K562 (cell line): ENCODE results near the gene ANKFN1. TPM values are rescaled to one million over a fixed set of nuclear protein-coding genes. Genes with fewer than 3 reads are reported as not detected.

Experiments
- ATAC-seq: fragments of 200-7000 bp; cut with Tn5 transposase; 3 replicates; pipeline ENCODE4 v1.9.1; 2020; ENCODE audit warnings: moderate library complexity
- BruUV-seq: library from RNA; stranded (reverse); fragments of 400-500 nt; replicated peaks from 2 replicates; lab custom pipeline; 2021; lab: Mats Ljungman, UMichigan
- CTCF ChIA-PET: fragments of 300-600 bp; formaldehyde crosslinking; extraction: SDS; loops from one replicate; lab custom pipeline; 2021; ENCODE audit warnings: low intra/inter-chr PET ratio; lab: Yijun Ruan, JAX
- POLR2A ChIA-PET: fragments of 300-600, 350-650 bp; sonication (Branson Sonifier 250); formaldehyde crosslinking; extraction: SDS; loops from one replicate; lab custom pipeline; 2021; ENCODE audit warnings: antibody characterized with exemption, inconsistent platforms; lab: Yijun Ruan, JAX
- DNase-seq, 4 experiments: peaks; one replicate each; pipeline versions ENCODE4 v3.0.0 to v3.0.0-alpha.2; 2011 to 2018; ENCODE audit warnings: low spot score in 3 of 4, mixed read lengths in 3 of 4; ENCODE audit errors: extremely low read depth in 1 of 4
- FAIRE-seq: peaks from 2 replicates; lab custom pipeline; 2011; peaks lifted over from hg19 to GRCh38; lab: Jason Lieb, UNC
- H2AFZ ChIP-seq: 2 replicates; pipeline ENCODE4 v1.6.0; 2011; ENCODE audit warnings: low read depth, low read length, control low read depth, inconsistent platforms
- H3K27ac ChIP-seq: fragments of 200-600 bp; 3 replicates; pipeline ENCODE4 v1.8.0; 2011; ENCODE audit warnings: low read depth, mild to moderate bottlenecking, control low read depth, inconsistent platforms, low read length, moderate library complexity, mixed read lengths; ENCODE audit errors: extremely low read depth
- H3K27me3 ChIP-seq, 2 experiments: fragments of 300-600 bp in 1 of 2; 2 replicates in 1 of 2; 3 replicates in 1 of 2; pipeline versions ENCODE4 v1.6.0 to v1.8.0; 2011; ENCODE audit warnings: inconsistent platforms in 2 of 2, low read length in 2 of 2, mild to moderate bottlenecking in 1 of 2, mixed read lengths in 1 of 2, moderate library complexity in 1 of 2; ENCODE audit not compliant: control insufficient read depth in 2 of 2, insufficient read depth in 2 of 2
- H3K36me3 ChIP-seq: fragments of 300-600 bp; 3 replicates; pipeline ENCODE4 v1.8.0; 2011; ENCODE audit warnings: mild to moderate bottlenecking, low read length, inconsistent platforms; ENCODE audit not compliant: control insufficient read depth, insufficient read depth
- H3K4me1 ChIP-seq, 2 experiments: fragments of 200-600 bp in 1 of 2; replicated peaks in 1 of 2; 2 replicates in 1 of 2; 3 replicates in 1 of 2; pipeline versions ENCODE4 v1.5.1 to v1.8.0; 2011; ENCODE audit warnings: inconsistent platforms in 2 of 2, low read length in 2 of 2, mild to moderate bottlenecking in 1 of 2, mixed read lengths in 1 of 2, moderate library complexity in 1 of 2; ENCODE audit not compliant: control insufficient read depth in 2 of 2, insufficient read depth in 2 of 2
- H3K4me2 ChIP-seq: 2 replicates; pipeline ENCODE4 v1.6.1; 2011; ENCODE audit warnings: low read length, control low read depth, inconsistent platforms, mixed read lengths; ENCODE audit not compliant: insufficient read depth
- H3K4me3 ChIP-seq: fragments of 200-600 bp; sonication (generic), shearing (Covaris generic); 2 replicates; pipeline ENCODE4 v1.5.1; 2016; ENCODE audit warnings: control low read depth, inconsistent platforms
- H3K79me2 ChIP-seq: fragments of 200-600 bp; 3 replicates; pipeline ENCODE4 v1.8.0; 2011; ENCODE audit warnings: low read length, inconsistent platforms; ENCODE audit not compliant: control insufficient read depth, insufficient read depth
- H3K9ac ChIP-seq, 2 experiments: 2 replicates each; pipeline versions ENCODE4 v1.6.0 to v1.6.1; 2011; ENCODE audit warnings: low read depth in 2 of 2, low read length in 2 of 2, control low read depth in 1 of 2, inconsistent platforms in 1 of 2, mild to moderate bottlenecking in 1 of 2, mixed read lengths in 1 of 2; ENCODE audit not compliant: insufficient read depth in 1 of 2
- H3K9me1 ChIP-seq: one replicate; pipeline ENCODE4 v1.6.0; 2011; ENCODE audit warnings: inconsistent platforms, mild to moderate bottlenecking, low read length, moderate library complexity; ENCODE audit not compliant: control insufficient read depth, insufficient read depth
- H3K9me3 ChIP-seq: replicated peaks from 2 replicates; pipeline ENCODE4 v1.5.1; 2011; ENCODE audit warnings: low read depth, low read length, inconsistent platforms; ENCODE audit not compliant: control insufficient read depth, insufficient read depth
- H4K20me1 ChIP-seq: replicated peaks from 2 replicates; pipeline ENCODE4 v1.6.1; 2011; ENCODE audit warnings: low read length, inconsistent platforms, mixed read lengths; ENCODE audit not compliant: control insufficient read depth, insufficient read depth
- BACH1 ChIP-seq: fragments of 200-800 bp; sonication (Bioruptor generic); IDR thresholded peaks from 2 replicates; pipeline ENCODE4 v1.6.1; 2016; ENCODE audit warnings: missing genetic modification characterization, missing compliant biosample characterization
- BRCA1 ChIP-seq, 2 experiments: fragments of 450-650 bp in 1 of 2; sonication (generic) in 1 of 2; formaldehyde crosslinking in 1 of 2; IDR thresholded peaks; 2 replicates each; pipeline versions ENCODE4 v1.5.0 to v1.6.1; 2017 to 2020; ENCODE audit warnings: mild to moderate bottlenecking in 1 of 2, missing genetic modification reagents in 1 of 2
- COPS2 ChIP-seq: fragments of 450-650 bp; conservative IDR thresholded peaks from 2 replicates; pipeline ENCODE4 v1.6.1; 2016; ENCODE audit warnings: mild to moderate bottlenecking, moderate library complexity
- FOXJ3 ChIP-seq: sonication (generic); formaldehyde crosslinking; IDR thresholded peaks from 2 replicates; pipeline ENCODE4 v1.4.0; 2020; ENCODE audit warnings: mild to moderate bottlenecking, missing genetic modification reagents
- HBP1 ChIP-seq: fragments of 450-650 bp; formaldehyde crosslinking; IDR thresholded peaks from 2 replicates; pipeline ENCODE4 v1.4.0; 2022; ENCODE audit warnings: missing genetic modification characterization
- HDAC6 ChIP-seq: IDR thresholded peaks from 2 replicates; pipeline ENCODE4 v1.6.1; 2012; ENCODE audit warnings: low read depth, mild to moderate bottlenecking, control low read depth, inconsistent platforms, low read length, moderate library complexity
- KLF6 ChIP-seq: fragments of 250-450 bp; sonication (Bioruptor Pico); IDR thresholded peaks from 2 replicates; pipeline ENCODE4 v1.4.0; 2020; ENCODE audit warnings: mild to moderate bottlenecking, moderate library complexity, borderline replicate concordance
- NCOA1 ChIP-seq: fragments of 450-650 bp; IDR thresholded peaks from 2 replicates; pipeline ENCODE4 v1.6.1; 2016; ENCODE audit warnings: low read depth
- NR1H2 ChIP-seq: sonication (generic); formaldehyde crosslinking; IDR thresholded peaks from 2 replicates; pipeline ENCODE4 v1.4.0; 2020; ENCODE audit warnings: mild to moderate bottlenecking, missing genetic modification reagents
- TCFL5 ChIP-seq: fragments of 250-450 bp; sonication (Bioruptor Pico); conservative IDR thresholded peaks from 2 replicates; pipeline ENCODE4 v1.6.1; 2021; ENCODE audit warnings: mild to moderate bottlenecking, moderate library complexity, matching md5 sums
- TRIM25 ChIP-seq: fragments of 450-650 bp; IDR thresholded peaks from 2 replicates; pipeline ENCODE4 v1.7.0; 2016; ENCODE audit warnings: borderline replicate concordance
- ZBTB8A ChIP-seq: fragments of 450-650 bp; IDR thresholded peaks from 2 replicates; pipeline ENCODE4 v1.6.1; 2018; ENCODE audit warnings: mild to moderate bottlenecking, moderate library complexity; ENCODE audit not compliant: partially characterized antibody
- ZNF146 ChIP-seq: IDR thresholded peaks from one replicate; pipeline ENCODE4 v1.6.1; 2018; ENCODE audit warnings: missing compliant biosample characterization; ENCODE audit not compliant: unreplicated experiment
- ZNF311 ChIP-seq: fragments of 250-450 bp; sonication (Bioruptor Pico); IDR thresholded peaks from 2 replicates; pipeline ENCODE4 v1.4.0; 2020; ENCODE audit warnings: mild to moderate bottlenecking, moderate library complexity
- ZNF609 ChIP-seq: sonication (generic); formaldehyde crosslinking; IDR thresholded peaks from 2 replicates; pipeline ENCODE4 v1.8.1; 2023; ENCODE audit warnings: missing genetic modification reagents, mild to moderate bottlenecking, borderline replicate concordance
- ZNF785 ChIP-seq: fragments of 250-450 bp; sonication (Bioruptor Pico); IDR thresholded peaks from 2 replicates; pipeline ENCODE4 v1.4.0; 2020; ENCODE audit warnings: mild to moderate bottlenecking
- WGBS: fragments of 100-300 bp; shearing (Covaris generic); methylation state at CpG from one replicate; pipeline ENCODE4 v1.1.6; 2016; ENCODE audit warnings: low coverage, mixed read lengths; ENCODE audit not compliant: insufficient coverage; ENCODE audit errors: missing lambda C conversion rate; 5-methylcytosine and 5-hydroxymethylcytosine counted together
- in situ Hi-C: fragments of 300-500 bp; cut with MboI; formaldehyde crosslinking; loops from 4 replicates; pipeline ENCODE4 v1.15.0; 2018; ENCODE audit warnings: inconsistent platforms, mixed read lengths
- intact Hi-C: fragments of 100-400 bp; cut with micrococcal nuclease; formaldehyde crosslinking; loops from 2 replicates; pipeline ENCODE4 v1.14.2; 2022
- polyA plus RNA-seq, 8 experiments: library from polyadenylated mRNA; depleted of rRNA in 4 of 8; stranded (reverse) in 5 of 8; unstranded in 3 of 8; fragments of >200 nt; fragmentation: Nextera tagmentation in 2 of 8; fragmentation: Illumina TruSeq in 1 of 8; extraction: Ambion mirVana in 2 of 8; extraction: Trizol in 1 of 8; gene quantifications; 2 replicates each; pipeline versions ENCODE4 v1.2.1 to v1.2.3, GENCODE V29; 2011 to 2014; ENCODE audit warnings: inconsistent platforms in 1 of 8, missing spikeins in 1 of 8
- total RNA-seq, 7 experiments: library from RNA; depleted of rRNA in 6 of 7; stranded (reverse); fragments of >200 nt in 6 of 7; fragmentation: Illumina TruSeq in 2 of 7; extraction: Trizol in 2 of 7; gene quantifications; 2 replicates each; pipeline versions ENCODE4 v1.2.1 to v1.2.3, GENCODE V29; 2011 to 2021; ENCODE audit warnings: low replicate concordance in 1 of 7

The ANKFN1 gene
- total and polyA plus RNA-seq, 9 of the 15 experiments (the other 6 are each of a cell fraction or from before 2014, with no cell fraction given): 0.04 to 0.39 (median 0.15) TPM; not detected in 1

- in situ Hi-C loops: no loop called here
- no peak overlapping the region for H3K27ac ChIP-seq
- no peak for ATAC-seq
- ChIA-PET POLR2A (interaction anchor here (1.0 to 1.1 kb wide), 2 partner anchors 13 to 201 kb away, joined by 3 read pairs; no protein-coding TSS in a partner anchor), CTCF (no interaction called here)
- H3K4me3 ChIP-seq: no peak overlapping the region
- DNase-seq: no peak
- H3K36me3 ChIP-seq: no peaks in the 10 kb centered on the region
- BruUV-seq: no TSS peak
- H3K4me2 ChIP-seq: no peak overlapping the region
- H4K20me1 ChIP-seq: no peaks in the 10 kb centered on the region
- no peaks in the 10 kb centered on the region for H3K9me3 ChIP-seq
- H3K79me2 ChIP-seq: no peaks in the 10 kb centered on the region
- 0% methylated on average over 4 of the region's 4 CpGs for WGBS
- peaks cover 5 to 6% of the 10 kb centered on the region in 2 experiments; a peak in 2 of 5 replicates for H3K27me3 ChIP-seq
- intact Hi-C loops: no loop called here
- no peak for FAIRE-seq
- H3K9ac ChIP-seq: no peak overlapping the region
- H3K4me1 ChIP-seq: peaks cover 0 to 9% of the 10 kb centered on the region in 2 experiments; a peak in 1 of 5 replicates
- H2AFZ ChIP-seq: no peak overlapping the region
- no peaks in the 10 kb centered on the region for H3K9me1 ChIP-seq
- no peak for TF ChIP-seq FOXJ3
- TF ChIP-seq HBP1 (CRISPR knock-in tag): no peak
- no peak for TF ChIP-seq NCOA1
- no peak for TF ChIP-seq ZBTB8A
- no peak for TF ChIP-seq ZNF311 (CRISPR knock-in tag)
- TF ChIP-seq ZNF785: no peak
- no peak for TF ChIP-seq NR1H2 (CRISPR knock-in tag)
- no peak for TF ChIP-seq TRIM25
- no peak for TF ChIP-seq COPS2
- no peak for TF ChIP-seq BACH1 (tag)
- no peak for TF ChIP-seq BRCA1 (IDR thresholded peaks at IDR 0.05)
- TF ChIP-seq BRCA1 (CRISPR knock-in tag; IDR thresholded peaks at IDR 0.05): no peak
- no peak for TF ChIP-seq ZNF609
- no peak for TF ChIP-seq TCFL5
- TF ChIP-seq KLF6 (CRISPR knock-in tag): no peak
- no peak for TF ChIP-seq HDAC6
- no peak for TF ChIP-seq ZNF146 (CRISPR knock-in tag)
Measured at GRCh38 chr17:56514899-56515298, 361.6 kb downstream of the ANKFN1 start.
